Stimulated activated CD8-positive, alpha-beta memory T cell treated with anti-CD3 and anti-CD28 coated beads, Interleukin-12 subunit alpha, Interleukin-12 subunit beta, amount 100 ng/mL, for 4 hours (primary cell): ENCODE measurements around the gene COL20A1.

Experiments
- DNase-seq: peaks from one replicate; pipeline ENCODE4 v3.0.0-alpha.2; 2020; ENCODE audit warnings: low read depth

Gene COL20A1

GRCh38 chr20:63309261-63310071 is 16.5 kb downstream of the COL20A1 start:
- DNase-seq, result no peak

GRCh38 chr20:63310265-63310991 is 17.4 kb downstream of the COL20A1 start:
- DNase-seq, result no peak

GRCh38 chr20:63311186-63311832 is 18.3 kb downstream of the COL20A1 start:
- DNase-seq, result no peak

DNA sequence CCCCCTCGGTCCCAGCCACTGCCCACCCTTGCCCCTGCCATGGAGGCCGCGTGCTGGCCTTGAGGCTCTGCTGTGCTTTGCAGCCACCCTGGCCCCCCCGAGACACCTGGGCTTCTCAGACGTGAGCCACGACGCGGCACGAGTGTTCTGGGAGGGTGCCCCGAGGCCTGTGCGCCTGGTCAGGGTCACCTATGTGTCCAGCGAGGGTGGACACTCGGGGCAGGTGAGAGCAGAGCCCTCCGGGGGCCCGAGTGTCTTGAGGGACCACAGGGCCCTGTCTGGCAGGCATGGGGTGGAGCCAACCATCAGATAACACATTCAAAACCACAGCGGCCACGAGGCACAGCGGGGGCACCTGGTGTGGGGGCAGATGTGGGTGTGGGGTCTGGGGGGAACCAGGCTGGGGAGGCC is 18.9 kb downstream of the COL20A1 start:
- no peak for DNase-seq

DNA sequence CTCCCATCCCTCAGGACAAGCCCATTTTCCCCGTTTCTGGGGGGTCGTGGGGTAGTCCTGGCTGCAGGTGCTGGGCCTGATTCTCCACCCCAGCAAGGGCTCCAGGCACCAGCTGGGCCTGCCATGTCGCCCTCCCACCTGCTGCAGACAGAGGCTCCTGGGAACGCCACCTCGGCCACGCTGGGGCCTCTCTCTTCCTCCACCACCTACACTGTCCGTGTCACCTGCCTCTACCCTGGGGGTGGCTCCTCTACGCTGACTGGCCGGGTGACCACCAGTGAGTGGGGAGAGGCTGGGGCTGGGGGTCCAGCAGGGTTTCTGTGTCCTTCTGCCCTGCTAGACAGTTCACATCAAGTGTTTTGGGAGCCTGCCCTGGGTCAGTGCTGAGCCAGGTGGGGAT is 19.3 kb downstream of the COL20A1 start:
- no peak for DNase-seq

GRCh38 chr20:63312690-63313348 is 19.8 kb downstream of the COL20A1 start:
- DNase-seq, result no peak

GRCh38 chr20:63313349-63314014 is 20.5 kb downstream of the COL20A1 start:
- no peak for DNase-seq

GRCh38 chr20:63314015-63314471 is 21.1 kb downstream of the COL20A1 start:
- DNase-seq, result no peak

GRCh38 chr20:63314566-63315239 is 21.7 kb downstream of the COL20A1 start:
- DNase-seq, result no peak

DNA sequence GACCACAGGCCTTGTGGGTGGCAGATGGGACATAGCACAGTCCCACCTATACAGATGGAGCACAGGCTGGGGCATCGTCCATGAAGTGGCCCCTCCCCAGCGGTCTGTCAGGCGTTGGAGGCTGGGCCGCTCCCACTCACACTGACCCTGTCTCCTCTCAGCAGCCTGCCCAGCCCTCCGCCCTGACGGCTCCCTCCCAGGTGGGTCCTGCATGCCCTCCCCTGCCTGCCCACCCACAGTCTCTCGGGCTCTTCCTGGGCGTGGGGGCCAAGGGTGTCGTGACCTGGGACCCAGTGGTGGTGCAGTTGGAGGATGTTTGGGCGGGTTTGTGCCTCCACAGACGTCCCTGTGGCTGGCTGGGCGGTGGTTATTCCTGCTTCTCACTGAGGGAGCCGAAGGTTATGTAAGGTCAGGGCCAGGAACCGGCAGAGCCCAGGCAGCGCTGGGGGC is 22.3 kb downstream of the COL20A1 start:
- DNase-seq, result no peak

- no peak for DNase-seq
Measured at GRCh38 chr20:63315731-63316491, 22.9 kb downstream of the COL20A1 start.

DNA sequence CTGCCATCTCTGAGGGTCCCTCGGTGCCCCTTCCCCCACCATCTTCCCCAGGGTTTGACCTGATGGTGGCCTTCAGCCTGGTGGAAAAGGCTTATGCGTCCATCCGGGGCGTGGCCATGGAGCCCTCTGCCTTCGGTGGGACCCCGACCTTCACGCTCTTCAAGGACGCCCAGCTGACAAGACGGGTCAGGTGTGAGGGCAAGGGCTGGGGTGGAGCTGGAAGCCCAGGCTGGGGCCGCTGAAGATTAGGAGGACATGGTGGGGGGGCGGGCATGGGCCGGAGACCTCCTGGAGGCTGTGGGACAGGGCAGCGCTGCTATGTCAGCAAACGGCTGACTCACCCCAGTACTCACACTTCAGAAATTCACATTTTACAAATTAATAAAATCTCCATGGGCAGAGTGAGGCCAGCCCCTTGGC is 23.5 kb downstream of the COL20A1 start:
- no peak for DNase-seq

GRCh38 chr20:63317061-63317460 is 24.1 kb downstream of the COL20A1 start:
- no peak for DNase-seq

DNA sequence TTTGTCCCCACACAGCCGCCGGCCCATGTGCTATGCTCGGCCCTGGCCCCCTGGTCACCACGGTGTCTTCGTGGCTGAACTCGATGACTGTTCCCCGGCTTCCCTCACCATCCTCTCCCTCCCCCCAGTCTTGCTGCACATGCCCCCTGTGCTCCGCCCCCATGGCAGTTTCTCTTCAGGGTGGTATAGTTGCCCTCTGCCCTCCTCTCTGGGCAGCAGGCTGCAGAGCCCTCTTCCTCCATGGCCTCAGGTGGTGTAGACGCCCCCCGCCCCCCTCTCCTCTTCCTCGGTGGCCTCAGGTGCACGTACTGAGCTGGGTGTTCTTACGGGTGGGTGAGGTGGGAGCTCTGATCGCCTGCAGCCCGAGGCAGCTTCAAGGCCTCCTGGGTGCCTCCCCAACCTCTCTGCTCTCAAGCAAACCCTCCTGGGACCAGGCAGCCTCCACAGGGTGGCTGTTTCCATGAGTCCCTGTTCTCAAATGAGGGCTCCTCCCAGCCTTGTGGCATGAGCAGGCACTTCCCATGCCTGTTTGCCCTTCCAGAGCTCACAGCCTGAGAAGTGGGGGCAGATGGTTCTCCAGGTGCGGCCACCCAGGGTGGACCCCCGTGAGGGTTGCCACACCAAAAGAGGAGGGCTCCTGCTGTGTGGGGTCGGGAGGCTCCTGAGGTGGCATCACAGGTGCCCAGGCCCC is 24.8 kb downstream of the COL20A1 start:
- no peak for DNase-seq

DNA sequence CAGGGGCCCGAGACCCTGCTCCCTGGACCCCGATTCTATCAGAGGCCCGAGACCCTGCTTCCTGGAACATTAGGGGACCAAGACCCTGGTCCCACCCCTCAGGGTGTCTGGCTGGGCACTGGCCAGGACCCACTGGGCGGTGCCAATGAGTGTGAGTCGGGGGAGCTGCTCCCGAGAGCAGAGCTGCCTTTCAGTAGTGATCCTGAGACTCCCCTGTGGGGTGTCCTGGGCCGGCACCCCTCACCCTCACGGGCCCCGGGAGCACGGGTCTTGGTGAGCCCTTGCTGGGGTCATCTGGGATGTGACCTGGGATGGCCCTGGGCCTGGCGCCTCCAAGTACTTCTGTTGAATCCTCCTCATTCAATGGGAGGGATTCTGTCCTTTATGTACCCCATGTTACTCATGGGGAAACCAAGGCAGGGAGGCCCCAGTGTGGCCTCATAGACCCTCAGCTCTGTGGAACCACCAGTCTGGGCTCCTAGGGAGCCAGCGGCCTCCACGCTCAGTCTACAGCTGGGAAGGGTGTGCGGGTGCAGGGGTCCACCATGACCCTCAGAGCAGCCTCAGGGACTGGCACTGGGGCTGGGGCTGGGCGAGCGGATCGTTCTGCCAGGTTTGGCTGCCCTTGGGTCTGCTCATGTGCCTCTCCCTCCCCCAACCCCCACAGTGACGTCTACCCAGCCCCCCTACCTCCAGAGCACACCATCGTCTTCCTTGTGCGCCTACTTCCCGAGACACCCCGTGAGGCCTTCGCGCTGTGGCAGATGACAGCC is 25.6 kb downstream of the COL20A1 start:
- no peak for DNase-seq

DNA sequence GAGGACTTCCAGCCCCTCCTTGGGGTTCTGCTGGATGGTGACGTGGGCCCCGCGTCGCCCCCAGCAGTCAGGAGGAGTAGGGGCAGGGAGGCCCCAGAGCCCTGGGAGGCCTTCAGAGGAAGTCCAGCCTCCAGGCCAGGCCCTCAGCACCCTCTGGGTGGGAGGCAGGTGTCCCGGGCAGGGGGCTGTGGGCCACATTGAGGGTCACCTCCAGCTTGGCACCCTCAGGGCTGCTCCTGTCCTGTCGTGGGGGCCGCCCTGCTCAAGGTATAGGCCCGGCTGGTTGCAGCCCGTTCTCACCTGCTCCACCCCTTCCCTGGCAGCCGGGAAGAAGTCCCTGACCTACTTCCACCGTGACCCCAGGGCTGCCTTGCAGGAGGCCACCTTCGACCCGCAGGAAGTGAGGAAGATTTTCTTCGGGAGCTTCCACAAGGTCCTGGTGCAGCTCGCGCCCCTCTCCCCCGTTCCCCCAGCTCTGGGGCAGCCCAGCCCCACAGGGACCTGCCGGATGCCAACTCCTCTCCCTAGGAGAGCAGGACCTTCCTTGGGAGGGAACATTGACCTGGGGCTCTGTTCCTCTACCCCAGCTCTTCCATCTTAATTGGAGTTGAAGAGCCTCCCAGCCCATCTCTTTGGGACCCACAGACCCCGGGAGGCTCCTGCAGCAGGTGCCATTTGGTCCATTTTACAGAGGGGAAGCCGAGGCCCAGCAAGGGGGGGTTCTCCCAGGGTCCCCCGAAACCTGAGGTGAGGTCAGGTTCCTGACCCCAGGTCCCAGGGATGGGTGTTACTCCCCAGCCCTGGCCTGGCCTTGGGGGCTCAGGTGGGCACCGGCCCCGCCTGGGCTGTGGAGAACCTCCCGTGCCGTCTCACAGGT is 26.4 kb downstream of the COL20A1 start:
- no peak for DNase-seq

GRCh38 chr20:63320041-63320511 is 27.1 kb downstream of the COL20A1 start:
- no peak for DNase-seq
